K562 (cell line): Measurements from ENCODE around the gene CRACDL. TPM values are rescaled to one million over a fixed set of nuclear protein-coding genes. Genes with fewer than 3 reads are reported as not detected.

Source experiments
- ATAC-seq: fragments of 200-7000 bp; cut with Tn5 transposase; 3 replicates; pipeline ENCODE4 v1.9.1; 2020; ENCODE audit warnings: moderate library complexity
- BruUV-seq: library from RNA; stranded (reverse); fragments of 400-500 nt; replicated peaks from 2 replicates; lab custom pipeline; 2021; lab: Mats Ljungman, UMichigan
- CTCF ChIA-PET: fragments of 300-600 bp; formaldehyde crosslinking; extraction: SDS; loops from one replicate; lab custom pipeline; 2021; ENCODE audit warnings: low intra/inter-chr PET ratio; lab: Yijun Ruan, JAX
- POLR2A ChIA-PET: fragments of 300-600, 350-650 bp; sonication (Branson Sonifier 250); formaldehyde crosslinking; extraction: SDS; loops from one replicate; lab custom pipeline; 2021; ENCODE audit warnings: antibody characterized with exemption, inconsistent platforms; lab: Yijun Ruan, JAX
- DNase-seq, 4 experiments: peaks; one replicate each; pipeline versions ENCODE4 v3.0.0 to v3.0.0-alpha.2; 2011 to 2018; ENCODE audit warnings: low spot score in 3 of 4, mixed read lengths in 3 of 4; ENCODE audit errors: extremely low read depth in 1 of 4
- FAIRE-seq: peaks from 2 replicates; lab custom pipeline; 2011; peaks lifted over from hg19 to GRCh38; lab: Jason Lieb, UNC
- H2AFZ ChIP-seq: 2 replicates; pipeline ENCODE4 v1.6.0; 2011; ENCODE audit warnings: low read depth, low read length, control low read depth, inconsistent platforms
- H3K27ac ChIP-seq: fragments of 200-600 bp; 3 replicates; pipeline ENCODE4 v1.8.0; 2011; ENCODE audit warnings: low read depth, mild to moderate bottlenecking, control low read depth, inconsistent platforms, low read length, moderate library complexity, mixed read lengths; ENCODE audit errors: extremely low read depth
- H3K27me3 ChIP-seq, 2 experiments: fragments of 300-600 bp in 1 of 2; 2 replicates in 1 of 2; 3 replicates in 1 of 2; pipeline versions ENCODE4 v1.6.0 to v1.8.0; 2011; ENCODE audit warnings: inconsistent platforms in 2 of 2, low read length in 2 of 2, mild to moderate bottlenecking in 1 of 2, mixed read lengths in 1 of 2, moderate library complexity in 1 of 2; ENCODE audit not compliant: control insufficient read depth in 2 of 2, insufficient read depth in 2 of 2
- H3K36me3 ChIP-seq: fragments of 300-600 bp; 3 replicates; pipeline ENCODE4 v1.8.0; 2011; ENCODE audit warnings: mild to moderate bottlenecking, low read length, inconsistent platforms; ENCODE audit not compliant: control insufficient read depth, insufficient read depth
- H3K4me1 ChIP-seq, 2 experiments: fragments of 200-600 bp in 1 of 2; replicated peaks in 1 of 2; 2 replicates in 1 of 2; 3 replicates in 1 of 2; pipeline versions ENCODE4 v1.5.1 to v1.8.0; 2011; ENCODE audit warnings: inconsistent platforms in 2 of 2, low read length in 2 of 2, mild to moderate bottlenecking in 1 of 2, mixed read lengths in 1 of 2, moderate library complexity in 1 of 2; ENCODE audit not compliant: control insufficient read depth in 2 of 2, insufficient read depth in 2 of 2
- H3K4me2 ChIP-seq: 2 replicates; pipeline ENCODE4 v1.6.1; 2011; ENCODE audit warnings: low read length, control low read depth, inconsistent platforms, mixed read lengths; ENCODE audit not compliant: insufficient read depth
- H3K4me3 ChIP-seq: fragments of 200-600 bp; sonication (generic), shearing (Covaris generic); 2 replicates; pipeline ENCODE4 v1.5.1; 2016; ENCODE audit warnings: control low read depth, inconsistent platforms
- H3K79me2 ChIP-seq: fragments of 200-600 bp; 3 replicates; pipeline ENCODE4 v1.8.0; 2011; ENCODE audit warnings: low read length, inconsistent platforms; ENCODE audit not compliant: control insufficient read depth, insufficient read depth
- H3K9ac ChIP-seq, 2 experiments: 2 replicates each; pipeline versions ENCODE4 v1.6.0 to v1.6.1; 2011; ENCODE audit warnings: low read depth in 2 of 2, low read length in 2 of 2, control low read depth in 1 of 2, inconsistent platforms in 1 of 2, mild to moderate bottlenecking in 1 of 2, mixed read lengths in 1 of 2; ENCODE audit not compliant: insufficient read depth in 1 of 2
- H3K9me1 ChIP-seq: one replicate; pipeline ENCODE4 v1.6.0; 2011; ENCODE audit warnings: inconsistent platforms, mild to moderate bottlenecking, low read length, moderate library complexity; ENCODE audit not compliant: control insufficient read depth, insufficient read depth
- H3K9me3 ChIP-seq: replicated peaks from 2 replicates; pipeline ENCODE4 v1.5.1; 2011; ENCODE audit warnings: low read depth, low read length, inconsistent platforms; ENCODE audit not compliant: control insufficient read depth, insufficient read depth
- H4K20me1 ChIP-seq: replicated peaks from 2 replicates; pipeline ENCODE4 v1.6.1; 2011; ENCODE audit warnings: low read length, inconsistent platforms, mixed read lengths; ENCODE audit not compliant: control insufficient read depth, insufficient read depth
- BRD9 ChIP-seq: fragments of 450-650 bp; IDR thresholded peaks from 2 replicates; pipeline ENCODE4 v1.6.1; 2018; ENCODE audit warnings: low read depth; ENCODE audit not compliant: partially characterized antibody
- CEBPB ChIP-seq: fragments of 450-650 bp; IDR thresholded peaks from 2 replicates; pipeline ENCODE4 v1.6.1; 2016; ENCODE audit warnings: missing genetic modification characterization, missing compliant biosample characterization
- E2F3 ChIP-seq: fragments of 250-450 bp; sonication (Bioruptor Pico); IDR thresholded peaks from 2 replicates; pipeline ENCODE4 v1.4.0; 2020; ENCODE audit warnings: mild to moderate bottlenecking
- GABPB2 ChIP-seq: fragments of 250-450 bp; sonication (Bioruptor Pico); conservative IDR thresholded peaks from 2 replicates; pipeline ENCODE4 v1.5.1; 2021; ENCODE audit warnings: mild to moderate bottlenecking
- PHB ChIP-seq: fragments of 250-450 bp; sonication (Bioruptor Pico); IDR thresholded peaks from 2 replicates; pipeline ENCODE4 v1.5.0; 2021
- PHTF2 ChIP-seq: fragments of 250-450 bp; sonication (Bioruptor Pico); IDR thresholded peaks from 2 replicates; pipeline ENCODE4 v1.5.0; 2021; ENCODE audit warnings: mild to moderate bottlenecking
- RCOR1 ChIP-seq, 2 experiments: IDR thresholded peaks; 2 replicates each; pipeline ENCODE4 v1.6.1; 2012; ENCODE audit warnings: low read depth in 2 of 2, low read length in 2 of 2, borderline replicate concordance in 1 of 2, improper control_type of control experiment in 1 of 2
- RNF2 ChIP-seq: sonication (generic); IDR thresholded peaks from 2 replicates; pipeline ENCODE4 v1.6.1; 2016
- SREBF1 ChIP-seq: fragments of 150-350 bp; IDR thresholded peaks from 2 replicates; pipeline ENCODE4 v1.6.1; 2014; ENCODE audit warnings: antibody characterized with exemption, low read depth, low read length, borderline replicate concordance
- TRIM24 ChIP-seq, 2 experiments: fragments of 450-650 bp; IDR thresholded peaks; 2 replicates each; pipeline ENCODE4 v1.6.1; 2016
- ZNF165 ChIP-seq: fragments of 250-450 bp; sonication (Bioruptor Pico); IDR thresholded peaks from 2 replicates; pipeline ENCODE4 v1.4.0; 2020; ENCODE audit warnings: borderline replicate concordance
- ZNF224 ChIP-seq: sonication (generic); formaldehyde crosslinking; IDR thresholded peaks from 2 replicates; pipeline ENCODE4 v1.8.0; 2022; ENCODE audit warnings: mild to moderate bottlenecking, missing genetic modification reagents
- WGBS: fragments of 100-300 bp; shearing (Covaris generic); methylation state at CpG from one replicate; pipeline ENCODE4 v1.1.6; 2016; ENCODE audit warnings: low coverage, mixed read lengths; ENCODE audit not compliant: insufficient coverage; ENCODE audit errors: missing lambda C conversion rate; 5-methylcytosine and 5-hydroxymethylcytosine counted together
- in situ Hi-C: fragments of 300-500 bp; cut with MboI; formaldehyde crosslinking; loops from 4 replicates; pipeline ENCODE4 v1.15.0; 2018; ENCODE audit warnings: inconsistent platforms, mixed read lengths
- intact Hi-C: fragments of 100-400 bp; cut with micrococcal nuclease; formaldehyde crosslinking; loops from 2 replicates; pipeline ENCODE4 v1.14.2; 2022
- polyA plus RNA-seq, 8 experiments: library from polyadenylated mRNA; depleted of rRNA in 4 of 8; stranded (reverse) in 5 of 8; unstranded in 3 of 8; fragments of >200 nt; fragmentation: Nextera tagmentation in 2 of 8; fragmentation: Illumina TruSeq in 1 of 8; extraction: Ambion mirVana in 2 of 8; extraction: Trizol in 1 of 8; gene quantifications; 2 replicates each; pipeline versions ENCODE4 v1.2.1 to v1.2.3, GENCODE V29; 2011 to 2014; ENCODE audit warnings: inconsistent platforms in 1 of 8, missing spikeins in 1 of 8
- total RNA-seq, 7 experiments: library from RNA; depleted of rRNA in 6 of 7; stranded (reverse); fragments of >200 nt in 6 of 7; fragmentation: Illumina TruSeq in 2 of 7; extraction: Trizol in 2 of 7; gene quantifications; 2 replicates each; pipeline versions ENCODE4 v1.2.1 to v1.2.3, GENCODE V29; 2011 to 2021; ENCODE audit warnings: low replicate concordance in 1 of 7
- TF ChIP-seq, protein P1 (sequence below): fragments of 450-650 bp; formaldehyde crosslinking; IDR thresholded peaks from 2 replicates; pipeline ENCODE4 v1.4.0; 2020; ENCODE audit warnings: mild to moderate bottlenecking

The CRACDL gene
- total and polyA plus RNA-seq, 9 of the 15 experiments (the other 6 are each of a cell fraction or from before 2014, with no cell fraction given): not detected

DNA sequence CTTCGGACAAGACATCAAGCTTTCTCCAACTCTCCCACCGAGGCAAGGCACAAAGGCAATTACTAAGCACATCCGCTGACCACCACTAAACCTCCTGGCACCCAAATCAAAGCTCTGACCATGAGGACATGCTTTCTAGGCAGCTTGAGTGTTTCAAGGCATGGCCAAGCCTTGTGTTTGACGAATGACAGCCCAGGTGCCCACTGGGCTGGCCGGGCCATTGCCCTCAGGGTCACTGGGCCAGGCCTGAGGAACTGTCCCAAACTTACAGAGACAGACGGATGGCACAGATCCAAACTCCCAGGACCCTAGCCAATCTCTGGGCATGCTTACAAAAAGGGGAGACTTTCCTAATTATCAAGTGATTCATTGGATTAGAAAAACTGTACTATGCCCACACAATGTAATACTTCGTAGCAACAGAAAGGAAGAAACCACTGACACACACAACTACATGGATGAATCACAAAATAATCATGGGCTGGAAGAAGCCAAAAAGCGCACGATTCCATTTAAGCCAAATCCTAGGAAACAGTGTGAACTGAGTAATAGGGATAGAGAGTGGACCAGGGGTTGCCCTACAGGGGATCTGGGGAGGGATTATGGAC is 20.2 kb downstream of the CRACDL start:
- H3K4me1 ChIP-seq: no peaks in the 10 kb centered on the region
- intact Hi-C loops (no loop called here), in situ Hi-C loops (no loop called here)
- no peaks in the 10 kb centered on the region for H3K36me3 ChIP-seq
- BruUV-seq: no TSS peak
- ATAC-seq: no peak
- no peaks in the 10 kb centered on the region for H3K79me2 ChIP-seq
- no peak overlapping the region for H3K27ac ChIP-seq
- H3K27me3 ChIP-seq: peaks cover 2 to 33% of the 10 kb centered on the region in 2 experiments; a peak in 3 of 5 replicates
- H2AFZ ChIP-seq: no peak overlapping the region
- TF ChIP-seq PHB (CRISPR knock-in tag) (no peak), TRIM24 (IDR thresholded peaks at IDR 0.05) (no peak), CEBPB (tag) (no peak), ZNF224 (CRISPR knock-in tag) (no peak), RCOR1 (IDR thresholded peaks at IDR 0.05; ENCODE audit: borderline replicate concordance in 1 of 2, low read depth in 2 of 2, low read length in 2 of 2) (no peak), GABPB2 (CRISPR knock-in tag) (no peak), RNF2 (no peak), ZNF165 (CRISPR knock-in tag) (no peak), BRD9 (no peak), PHTF2 (CRISPR knock-in tag) (no peak), E2F3 (no peak), SREBF1 (no peak)
- TF ChIP-seq, protein P1, sequence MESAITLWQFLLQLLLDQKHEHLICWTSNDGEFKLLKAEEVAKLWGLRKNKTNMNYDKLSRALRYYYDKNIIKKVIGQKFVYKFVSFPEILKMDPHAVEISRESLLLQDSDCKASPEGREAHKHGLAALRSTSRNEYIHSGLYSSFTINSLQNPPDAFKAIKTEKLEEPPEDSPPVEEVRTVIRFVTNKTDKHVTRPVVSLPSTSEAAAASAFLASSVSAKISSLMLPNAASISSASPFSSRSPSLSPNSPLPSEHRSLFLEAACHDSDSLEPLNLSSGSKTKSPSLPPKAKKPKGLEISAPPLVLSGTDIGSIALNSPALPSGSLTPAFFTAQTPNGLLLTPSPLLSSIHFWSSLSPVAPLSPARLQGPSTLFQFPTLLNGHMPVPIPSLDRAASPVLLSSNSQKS: no peak
- H3K9me1 ChIP-seq: no peaks in the 10 kb centered on the region
- ChIA-PET CTCF (no interaction called here), POLR2A (interaction anchor here (0.6 kb wide), 1 partner anchor 593 kb away, joined by 3 read pairs; no protein-coding TSS in a partner anchor)
- DNase-seq: no peak
- H3K4me3 ChIP-seq: no peak overlapping the region
- no peak for FAIRE-seq
- no peaks in the 10 kb centered on the region for H3K9me3 ChIP-seq
- no peak overlapping the region for H3K9ac ChIP-seq
- no peak overlapping the region for H3K4me2 ChIP-seq
- 0% methylated on average over 9 of the region's 9 CpGs for whole genome bisulfite sequencing
- H4K20me1 ChIP-seq: 0 out of 2 replicates have a peak, but pooled peaks cover 9% of the 10 kb centered on the region
